HG03039 (cell line): ENCODE measurements around the gene ADCK1.
"Not testable (repeated sequence)": the region's sequence is repeated elsewhere in the genome, so short reads cannot be mapped to it uniquely, and the experiment has no call there.

Experiments used
- ATAC-seq: cut with Tn5 transposase; IDR thresholded peaks from one replicate; pipeline ENCODE4 v1.9.1; 2021; ENCODE audit warnings: mild to moderate bottlenecking, moderate library complexity; ENCODE audit not compliant: unreplicated experiment

ADCK1 gene

DNA sequence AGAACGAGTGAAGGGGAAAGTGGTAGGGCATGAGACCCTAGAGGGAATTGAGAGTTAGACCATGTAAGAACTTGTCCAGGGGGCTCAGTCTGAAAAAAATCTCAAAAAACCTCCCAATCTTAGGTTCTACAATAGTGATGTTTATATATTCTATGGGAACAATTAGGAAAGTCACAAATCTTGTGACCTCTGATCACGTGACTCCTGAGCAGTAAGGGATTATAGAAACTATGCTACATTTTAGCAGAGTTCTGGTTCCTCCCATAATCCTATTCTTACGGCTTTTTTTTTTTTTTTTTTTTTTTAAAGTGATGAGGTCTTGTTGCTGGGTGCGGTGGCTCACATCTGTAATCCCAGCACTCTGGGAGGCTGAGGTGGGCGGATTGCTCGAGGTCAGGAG, 5.8 kb downstream of the ADCK1 start:
- ATAC-seq = no peak

DNA sequence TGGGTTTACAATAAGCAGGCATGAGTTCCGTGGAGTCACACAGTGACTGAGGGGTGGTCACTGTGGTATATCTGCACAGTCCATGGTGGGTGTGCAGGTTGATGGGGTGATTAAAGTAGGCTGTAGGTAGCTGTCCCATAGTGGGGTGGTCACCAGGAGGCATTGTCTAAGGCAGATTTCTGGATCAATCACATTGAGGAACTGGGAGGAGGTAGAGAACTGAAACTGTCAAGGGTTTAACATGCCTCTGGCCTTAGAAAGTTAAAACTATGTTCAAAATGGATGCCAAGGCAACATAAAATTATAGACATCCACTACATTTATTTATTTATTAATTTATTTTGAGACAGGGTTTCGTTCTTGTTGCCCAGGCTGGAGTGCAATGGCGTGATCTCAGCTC, 8.3 kb downstream of the ADCK1 start:
- no peak for ATAC-seq

DNA sequence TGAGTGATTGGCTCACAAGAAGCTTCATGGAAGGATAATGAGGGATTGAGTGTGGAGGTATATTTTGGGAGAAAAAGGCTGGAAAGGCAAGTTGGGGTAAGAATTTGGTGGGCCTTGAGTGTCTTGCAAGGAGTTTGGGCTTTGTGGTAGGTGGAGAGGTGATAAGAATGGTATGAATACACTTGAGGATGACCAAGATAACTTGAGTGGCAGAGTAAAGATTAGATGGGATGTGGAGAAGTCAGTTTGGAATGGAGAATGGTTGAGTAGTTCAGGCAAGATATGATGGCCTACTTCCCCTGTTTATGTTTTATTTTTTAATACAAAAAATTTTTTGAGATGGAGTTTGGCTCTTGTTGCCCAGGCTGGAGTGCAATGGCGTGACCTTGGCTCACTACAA, 9.1 kb downstream of the ADCK1 start:
- ATAC-seq = no peak

DNA sequence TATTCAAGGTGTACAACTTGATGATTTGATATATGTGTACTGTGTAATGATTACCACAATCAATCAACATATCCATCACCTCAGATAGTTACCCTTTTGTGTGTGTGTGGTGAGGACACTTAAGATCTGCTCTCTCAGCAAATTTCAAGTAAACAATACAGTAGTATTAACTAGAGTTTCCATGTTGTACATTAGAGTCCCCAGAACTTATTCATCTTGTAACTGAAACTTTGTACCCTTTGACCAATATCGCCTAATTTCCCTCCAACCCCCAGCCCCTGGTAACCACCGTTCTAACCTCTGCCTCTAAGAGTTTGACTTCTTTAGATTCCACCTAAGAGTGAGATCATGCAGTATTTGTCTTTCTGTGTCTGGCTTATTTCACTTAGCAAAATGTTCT, 12.1 kb downstream of the ADCK1 start:
- ATAC-seq = no peak

DNA sequence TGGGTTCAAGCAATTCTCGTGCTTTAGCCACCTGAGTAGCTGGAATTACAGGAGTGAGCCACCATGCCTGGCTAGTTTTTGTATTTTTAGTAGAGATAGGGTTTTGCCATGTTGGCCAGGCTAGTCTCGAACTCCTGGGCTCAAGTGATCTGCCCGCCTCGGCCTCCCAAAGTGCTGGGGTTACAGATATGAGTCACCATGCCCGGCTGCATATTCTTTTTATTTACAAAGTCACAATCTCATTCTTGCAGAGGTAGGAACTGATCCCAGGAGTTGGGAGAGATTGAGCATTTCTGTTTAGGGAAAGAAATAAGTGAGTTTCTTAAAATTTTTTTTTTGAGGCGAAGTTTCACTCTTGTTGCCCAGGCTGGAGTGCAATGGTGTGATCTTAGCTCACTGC, 12.8 kb downstream of the ADCK1 start:
- not testable (repeated sequence) for ATAC-seq

DNA sequence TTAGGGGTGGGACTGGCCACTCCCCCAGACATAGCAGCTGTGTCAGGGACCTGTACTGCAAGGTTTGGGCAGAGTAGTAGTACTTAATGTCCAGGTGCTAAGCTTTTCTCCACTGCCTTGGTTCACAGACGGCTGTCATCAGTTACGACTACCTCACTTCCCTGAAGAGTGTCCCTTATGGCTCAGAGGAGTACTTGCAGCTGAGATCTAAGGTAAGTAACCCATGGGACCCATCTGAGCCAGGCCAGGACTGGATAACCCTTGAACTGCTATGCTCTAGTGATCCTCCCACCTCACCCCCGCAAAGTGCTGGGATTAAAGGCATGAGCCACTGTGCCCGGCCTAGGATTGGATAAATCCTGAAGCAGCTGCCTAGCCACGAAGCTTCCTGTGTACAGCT, 22.4 kb downstream of the ADCK1 start:
- ATAC-seq = no peak

DNA sequence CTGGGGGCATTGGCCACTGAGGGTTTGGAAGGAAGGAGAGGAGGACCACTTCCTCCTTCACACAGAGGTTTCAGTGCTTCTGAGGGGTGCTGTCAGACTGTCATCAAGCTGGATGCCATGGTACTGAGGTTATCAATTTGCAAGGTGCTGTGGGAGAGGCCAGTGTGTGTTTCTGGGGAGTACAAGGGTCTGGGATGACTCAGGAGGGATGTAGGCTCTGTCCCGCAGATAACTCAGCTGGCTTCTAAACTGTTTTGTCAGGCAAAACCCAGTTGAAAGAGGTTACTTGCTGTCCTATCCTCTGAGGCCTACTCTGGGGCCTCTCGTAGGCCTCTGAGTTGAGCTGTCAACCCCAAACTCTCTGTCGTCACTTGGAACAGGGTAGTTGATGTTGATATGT, 22.8 kb downstream of the ADCK1 start:
- ATAC-seq = no peak

DNA sequence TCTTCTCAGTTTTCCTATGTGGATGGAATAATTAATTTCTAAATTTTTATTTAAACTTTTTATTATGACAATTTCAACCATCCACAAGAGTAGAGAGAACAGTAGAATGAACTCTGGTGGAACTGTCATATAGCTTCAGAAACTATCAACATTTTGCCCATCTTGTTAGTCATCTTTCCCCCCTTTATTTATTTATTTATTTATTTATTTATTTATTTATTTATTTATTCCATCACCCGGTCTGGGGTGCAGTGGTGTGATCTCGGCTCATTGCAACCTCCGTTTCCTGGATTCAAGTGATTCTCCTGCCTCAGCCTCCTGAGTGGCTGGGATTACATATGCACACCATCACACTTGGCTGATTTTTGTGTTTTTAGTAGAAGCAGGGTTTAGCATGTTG, 23.5 kb downstream of the ADCK1 start:
- ATAC-seq = no peak

DNA sequence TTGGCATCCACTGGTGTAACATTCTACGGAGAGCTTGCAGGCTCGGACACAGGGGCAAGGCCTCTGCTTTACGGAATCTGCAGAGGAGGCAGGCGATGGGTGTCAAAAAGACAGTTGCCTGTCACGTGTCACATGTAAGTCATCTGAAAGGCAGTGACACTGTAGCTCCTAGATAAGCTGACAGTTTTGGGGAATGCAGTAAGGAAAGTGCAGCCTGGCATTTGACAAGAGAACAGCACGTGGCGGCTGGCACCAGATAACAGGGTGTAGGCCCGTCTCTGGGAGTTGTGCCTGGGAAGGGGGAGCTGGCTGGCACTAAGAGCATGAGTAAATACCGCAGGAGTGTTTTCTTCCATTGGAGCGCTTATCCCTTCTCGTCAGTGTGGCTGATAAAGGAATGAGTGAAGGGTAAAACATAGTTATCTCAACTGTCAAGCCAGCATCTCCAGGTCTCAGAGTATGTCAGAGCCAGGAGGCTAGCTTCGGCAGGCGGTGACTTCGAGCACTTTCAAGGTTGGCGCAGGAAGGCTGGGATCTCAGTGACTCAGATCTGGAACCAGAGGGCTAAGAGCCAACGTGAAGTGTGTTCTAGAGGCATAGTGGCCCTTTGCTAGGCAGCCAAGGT, 26.1 kb downstream of the ADCK1 start:
- ATAC-seq = no peak

DNA sequence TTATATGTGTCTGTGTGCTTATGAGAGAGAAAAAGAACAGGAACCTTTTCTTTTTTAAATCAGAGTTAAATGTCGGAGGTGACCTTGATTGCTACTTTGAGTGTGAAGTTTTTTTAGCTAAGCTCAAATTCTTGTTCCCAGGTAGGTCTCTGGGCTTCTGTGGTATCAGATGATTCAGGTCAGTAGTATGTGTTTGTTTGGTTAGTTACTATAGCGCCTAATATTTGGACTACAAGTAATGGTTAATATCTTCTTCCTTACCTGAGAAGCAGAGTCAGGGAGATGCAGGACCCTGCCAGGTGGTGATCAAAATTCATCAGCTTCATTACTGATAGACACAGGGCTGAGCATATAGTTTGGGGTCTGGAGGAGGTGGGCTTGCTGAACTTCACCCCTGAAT, 30.8 kb downstream of the ADCK1 start:
- no peak for ATAC-seq

DNA sequence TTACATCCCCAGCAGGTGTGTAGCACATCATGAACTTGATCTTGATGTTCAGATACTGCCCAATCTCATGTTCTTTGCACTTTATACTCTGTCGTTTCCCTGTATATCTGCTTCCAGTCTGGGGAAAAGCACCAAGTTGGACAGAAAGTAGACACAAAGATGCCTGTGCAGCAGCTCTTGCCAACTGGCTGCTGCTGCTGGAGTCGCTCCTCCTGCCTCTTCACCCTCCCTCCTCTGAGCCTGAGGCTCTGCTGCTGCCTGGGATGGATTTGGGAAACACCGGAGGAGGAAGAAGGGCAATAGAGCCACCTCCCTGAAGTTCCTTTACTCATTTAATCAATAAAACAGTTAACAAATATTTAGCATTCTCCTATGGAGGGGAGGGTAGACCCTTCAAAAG, 32.4 kb downstream of the ADCK1 start:
- ATAC-seq = no peak

DNA sequence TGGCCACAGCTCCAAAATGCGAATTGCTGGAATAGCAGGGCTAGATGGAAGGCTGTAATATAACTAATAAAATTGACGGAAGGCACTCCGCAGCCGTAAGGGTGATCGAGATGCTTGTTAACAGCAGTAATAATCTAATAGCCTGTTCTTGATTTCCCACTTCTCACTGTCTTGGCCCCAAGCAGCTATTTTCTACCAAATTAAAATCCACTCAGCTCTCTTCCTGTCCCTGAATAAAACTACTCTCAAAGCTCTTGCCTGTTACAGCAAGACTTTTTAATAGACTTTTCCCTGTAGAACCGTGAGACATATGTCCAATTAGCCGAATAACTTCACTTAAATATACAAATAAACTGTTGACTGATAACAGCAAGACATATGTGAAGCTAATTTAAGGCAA, 38.0 kb downstream of the ADCK1 start:
- no peak for ATAC-seq

DNA sequence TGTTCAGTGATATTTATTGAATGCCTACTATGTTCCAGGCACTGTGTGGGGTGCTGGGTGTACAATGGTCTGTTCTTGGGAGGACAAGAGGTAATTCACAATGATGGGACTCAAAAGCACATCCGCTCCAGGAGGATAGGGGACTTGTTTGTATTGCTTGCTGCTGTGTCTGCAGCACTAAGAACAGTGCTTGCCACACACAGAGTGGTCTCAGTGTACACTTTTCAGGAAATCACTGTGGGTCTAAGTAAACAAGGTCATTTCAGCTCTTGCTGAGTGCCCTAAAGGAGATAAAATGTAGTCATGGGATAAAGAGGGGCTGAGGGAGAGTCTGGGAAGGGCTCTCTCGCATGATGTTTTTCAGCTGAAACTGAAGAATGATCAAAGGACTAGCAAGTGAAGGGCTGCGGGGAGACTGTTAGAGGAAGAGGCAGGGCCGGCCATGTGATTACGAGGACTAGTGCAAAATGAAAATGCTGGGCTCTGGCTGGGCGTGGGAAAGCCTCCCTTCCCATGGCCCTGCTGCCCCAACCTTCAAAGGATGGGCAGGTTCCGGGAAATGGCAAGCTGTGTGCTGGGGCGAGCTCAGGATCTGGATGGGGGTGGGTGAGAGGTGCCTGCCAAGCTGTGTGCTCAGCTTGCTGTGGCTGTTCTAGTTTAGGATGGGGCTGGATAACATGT, 39.1 kb downstream of the ADCK1 start:
- ATAC-seq = no peak

DNA sequence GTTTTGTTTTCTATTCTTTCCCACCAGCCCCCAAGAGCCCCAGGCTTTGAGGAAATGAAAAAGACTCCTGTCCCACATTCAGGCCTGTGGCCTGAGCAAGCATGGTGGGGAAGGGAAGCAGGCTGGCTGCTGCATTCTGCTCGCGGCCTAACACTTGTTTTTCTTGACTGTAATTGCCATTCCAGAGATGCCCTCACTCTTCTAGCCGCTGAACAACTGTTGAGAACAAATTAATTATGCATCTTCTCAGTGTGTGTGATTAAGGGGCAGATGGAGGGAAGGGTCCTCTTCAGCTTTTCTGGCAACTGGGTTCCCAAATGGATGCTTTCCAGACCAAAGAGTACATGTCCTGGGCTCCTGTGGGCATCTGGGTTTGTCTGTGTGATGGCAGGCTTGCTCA, 43.3 kb downstream of the ADCK1 start:
- no peak for ATAC-seq

DNA sequence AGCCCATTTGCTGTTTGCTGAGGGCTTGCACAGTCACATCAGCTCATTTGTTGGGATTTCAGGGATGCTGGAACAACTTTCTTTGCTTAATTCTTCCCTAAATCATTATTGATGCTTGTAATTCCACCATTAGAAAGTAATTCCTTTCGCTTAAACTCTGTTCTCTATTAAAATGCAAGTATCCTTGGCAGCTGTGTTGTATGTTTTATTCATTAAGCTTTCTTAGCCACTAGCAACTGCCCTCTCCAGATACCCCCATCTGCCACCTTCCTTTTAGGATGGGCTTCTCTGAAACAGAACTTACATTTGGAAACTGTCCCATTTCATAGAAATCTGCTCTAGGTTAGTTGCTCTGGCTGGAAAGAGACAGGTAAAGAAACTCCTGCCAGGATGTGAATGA, 43.7 kb downstream of the ADCK1 start:
- ATAC-seq = no peak

DNA sequence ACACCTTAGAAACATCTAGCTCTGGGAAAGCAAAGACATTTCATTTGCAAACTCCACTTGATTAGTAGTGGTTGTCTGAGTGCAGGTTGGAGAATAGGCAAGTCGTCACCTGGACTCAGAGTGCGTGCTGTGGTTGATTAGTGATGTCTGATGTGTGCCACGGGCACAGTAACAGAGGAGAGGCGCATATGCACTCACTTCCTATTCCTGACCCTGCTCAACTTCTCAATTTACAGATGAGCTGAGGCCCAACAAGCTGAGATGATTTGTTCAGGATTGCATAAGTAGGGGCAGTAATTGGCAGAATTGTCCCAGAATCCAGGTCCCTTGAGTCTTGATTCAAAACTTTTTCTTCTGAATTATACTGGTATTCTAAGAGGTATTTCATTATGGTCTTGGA, 44.9 kb downstream of the ADCK1 start:
- no peak for ATAC-seq

DNA sequence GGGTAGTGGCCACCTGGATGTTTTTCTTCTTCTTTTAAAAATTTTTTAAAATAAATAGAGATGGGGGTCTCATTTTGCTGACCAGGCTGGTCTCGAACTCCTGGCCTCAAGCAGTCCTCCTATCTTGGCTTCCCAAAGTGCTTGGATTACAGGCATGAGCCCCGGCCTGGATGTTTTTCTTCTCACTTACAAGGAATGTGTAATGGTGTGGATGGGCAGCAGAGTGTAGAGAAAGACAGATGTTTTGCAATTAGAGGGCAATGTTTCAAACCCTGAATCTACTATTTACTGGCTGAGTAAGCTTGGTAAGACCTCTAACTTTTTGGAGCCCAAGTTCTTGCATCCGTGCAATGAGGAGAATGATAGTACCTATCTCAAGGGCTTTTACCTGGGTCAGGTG, 48.1 kb downstream of the ADCK1 start:
- ATAC-seq = no peak

DNA sequence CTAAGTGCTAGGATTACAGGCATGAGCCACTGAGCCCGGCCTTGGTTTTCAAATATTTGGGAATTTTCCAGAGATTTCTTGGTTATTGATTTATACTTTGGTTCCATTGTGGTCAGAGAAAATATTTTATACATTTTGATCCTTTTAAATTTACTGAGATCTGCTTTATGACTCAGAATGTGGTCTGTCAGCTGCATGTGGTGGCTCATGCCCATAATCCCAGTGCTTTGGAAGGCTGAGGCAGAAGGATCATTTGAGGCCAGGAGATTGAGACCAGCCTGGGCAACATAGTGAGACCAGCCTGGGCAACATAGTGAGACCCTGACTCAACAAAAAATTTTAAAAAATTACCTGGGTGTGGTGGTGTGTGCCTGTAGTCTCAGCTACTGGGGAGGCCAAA, 49.8 kb downstream of the ADCK1 start:
- ATAC-seq = no peak

DNA sequence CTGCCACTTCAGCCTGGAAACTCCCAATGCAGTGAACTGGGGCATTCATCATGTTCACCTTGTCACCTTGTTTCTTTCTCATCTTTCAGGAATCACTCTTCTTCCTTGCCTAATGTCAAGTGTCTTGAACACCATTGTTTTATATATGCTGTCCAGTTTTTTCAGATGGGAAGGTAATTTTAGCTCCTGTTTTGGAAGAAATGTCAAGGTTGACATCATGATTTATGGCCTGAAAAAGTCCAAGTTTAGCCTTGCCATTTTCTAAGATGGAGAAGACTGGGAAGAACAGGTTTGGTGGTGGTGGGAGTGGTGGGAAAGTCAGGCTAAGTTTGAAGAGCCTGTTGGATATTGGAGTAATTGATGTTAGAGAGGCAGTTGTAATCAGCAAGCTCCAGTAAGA, 54.0 kb downstream of the ADCK1 start:
- no peak for ATAC-seq

DNA sequence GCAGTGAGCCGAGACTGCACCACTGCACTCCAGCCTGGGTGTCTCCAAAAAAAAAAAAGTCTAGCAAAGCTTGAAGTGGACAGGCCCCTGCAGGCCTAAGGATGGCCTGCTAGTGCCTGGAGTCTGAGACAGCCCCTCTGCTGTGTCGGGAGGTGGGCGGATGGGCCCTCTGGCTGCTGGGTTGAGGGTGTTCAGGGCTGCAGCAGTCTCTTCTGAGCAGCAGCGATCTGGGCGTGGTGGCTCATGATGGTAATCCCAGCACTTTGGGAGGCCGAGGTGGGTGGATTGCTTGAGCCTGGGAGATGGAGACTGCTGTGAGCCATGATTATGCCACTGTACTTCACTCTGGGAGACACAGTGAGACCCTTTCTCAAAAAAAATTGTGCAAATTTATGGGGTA, 57.0 kb downstream of the ADCK1 start:
- ATAC-seq = no peak

DNA sequence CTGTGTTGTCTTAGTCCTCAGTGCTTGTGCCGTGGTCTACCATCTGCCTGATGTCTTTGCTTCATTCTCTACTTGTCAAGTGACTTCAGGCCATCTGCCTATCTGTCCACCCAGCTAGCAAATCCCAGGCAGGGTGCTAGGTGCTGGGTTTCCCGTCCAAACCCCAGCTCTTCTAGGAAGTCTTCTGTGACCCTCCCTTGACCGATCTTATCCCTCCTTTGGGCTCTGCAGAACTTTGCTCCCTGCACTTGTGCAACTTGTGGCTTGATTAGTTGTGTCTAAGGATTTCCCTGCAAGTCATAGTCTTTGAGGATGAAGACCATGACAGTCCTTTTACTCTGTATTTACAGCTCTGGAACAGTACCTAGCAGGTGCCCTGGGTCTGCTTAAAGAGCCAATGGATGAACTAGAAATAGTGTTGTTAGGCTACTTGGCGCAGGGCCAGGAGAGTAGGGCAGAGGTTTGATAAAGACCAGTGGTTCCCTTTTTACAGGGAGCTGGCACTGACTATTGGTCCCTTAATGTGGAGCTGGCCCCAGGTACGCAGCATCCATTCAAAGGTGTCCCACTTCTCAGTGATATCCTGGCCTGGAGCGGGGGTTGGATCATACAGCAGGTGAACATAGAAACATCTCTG, 60.1 kb downstream of the ADCK1 start:
- ATAC-seq = no peak

DNA sequence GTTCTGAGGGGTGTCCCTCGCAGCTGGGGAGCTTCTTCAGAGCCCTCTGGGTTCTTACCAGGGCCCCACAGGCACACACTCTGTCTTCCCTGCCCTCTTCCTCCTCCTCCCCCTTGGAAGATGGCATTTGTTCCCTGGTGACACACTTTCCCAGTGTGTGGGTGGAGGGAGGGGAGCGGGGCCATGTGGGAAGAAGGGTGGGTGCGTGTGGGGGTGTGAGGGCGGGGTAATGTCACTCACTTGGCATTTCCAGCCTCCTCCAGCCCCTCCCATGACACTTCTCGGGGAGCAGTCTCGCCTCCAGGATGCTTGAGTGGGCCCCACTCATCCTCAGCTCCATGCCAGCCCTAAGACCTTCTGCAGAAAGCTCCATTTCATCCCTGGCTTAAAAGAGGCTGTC, 61.3 kb downstream of the ADCK1 start:
- no peak for ATAC-seq
